KG1 (cell line): Measurements from ENCODE around the gene FAM168A.
"Not testable (repeated sequence)": the region's sequence is repeated elsewhere in the genome, so short reads cannot be mapped to it uniquely, and the experiment has no call there.

Source experiments
- DNase-seq: peaks from one replicate; lab custom pipeline; 2025; lab: John Stamatoyannopoulos, UW

The FAM168A gene

GRCh38 chr11:73518195-73518594 lies 79.7 kb downstream of the FAM168A start:
- DNase-seq = no peak

GRCh38 chr11:73516080-73516479 lies 81.8 kb downstream of the FAM168A start:
- no peak for DNase-seq

- DNase-seq = no peak
Observed at GRCh38 chr11:73513707-73514106, 84.2 kb downstream of the FAM168A start.

- no peak for DNase-seq
Observed at GRCh38 chr11:73510877-73511276, 87.0 kb downstream of the FAM168A start.

- DNase-seq = no peak
Observed at GRCh38 chr11:73510106-73510505, 87.8 kb downstream of the FAM168A start.

GRCh38 chr11:73509188-73509587 lies 88.7 kb downstream of the FAM168A start:
- no peak for DNase-seq

- no peak for DNase-seq
Observed at GRCh38 chr11:73508243-73509176, 89.4 kb downstream of the FAM168A start.

- no peak for DNase-seq
Observed at GRCh38 chr11:73507086-73507485, 90.8 kb downstream of the FAM168A start.

GRCh38 chr11:73506038-73506437 lies 91.9 kb downstream of the FAM168A start:
- DNase-seq = no peak

GRCh38 chr11:73498343-73498742 lies 99.6 kb downstream of the FAM168A start:
- DNase-seq = no peak

GRCh38 chr11:73496134-73496533 lies 101.8 kb downstream of the FAM168A start:
- DNase-seq = no peak

- no peak for DNase-seq
Observed at GRCh38 chr11:73495731-73496130, 102.2 kb downstream of the FAM168A start.

GRCh38 chr11:73493956-73494598 lies 103.8 kb downstream of the FAM168A start:
- DNase-seq = no peak

- DNase-seq = no peak
Observed at GRCh38 chr11:73481626-73482025, 116.3 kb downstream of the FAM168A start.

- no peak for DNase-seq
Observed at GRCh38 chr11:73480677-73481076, 117.2 kb downstream of the FAM168A start.

- DNase-seq = no peak
Observed at GRCh38 chr11:73478737-73479347, 119.1 kb downstream of the FAM168A start.

GRCh38 chr11:73477518-73477917 lies 120.4 kb downstream of the FAM168A start:
- no peak for DNase-seq

- DNase-seq = no peak
Observed at GRCh38 chr11:73475549-73476095, 122.3 kb downstream of the FAM168A start.

- no peak for DNase-seq
Observed at GRCh38 chr11:73473252-73473651, 124.7 kb downstream of the FAM168A start.

GRCh38 chr11:73470036-73470612 lies 127.8 kb downstream of the FAM168A start:
- DNase-seq = not testable (repeated sequence)

- no peak for DNase-seq
Observed at GRCh38 chr11:73469401-73469800, 128.5 kb downstream of the FAM168A start.

- DNase-seq = no peak
Observed at GRCh38 chr11:73468590-73469161, 129.2 kb downstream of the FAM168A start.
